ENCODE data around the gene FADS6.

The FADS6 gene

DNA sequence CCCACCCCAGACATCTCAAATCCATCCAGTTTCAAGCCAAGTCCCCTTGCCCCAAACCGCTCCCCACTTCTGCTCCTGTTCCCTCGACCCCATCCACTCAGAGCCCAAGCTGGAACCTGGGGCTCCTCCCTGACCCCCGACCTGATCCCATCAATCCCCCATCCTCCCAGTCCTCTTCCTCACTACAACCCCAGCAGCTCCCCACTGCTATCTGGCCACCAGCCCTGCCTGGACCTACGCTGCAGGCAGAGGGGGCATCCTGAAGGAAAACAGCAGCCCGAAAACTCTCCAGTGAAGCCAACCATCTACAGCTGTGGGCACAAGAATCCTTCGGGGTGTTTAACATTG, 24.6 kb downstream of the FADS6 start:
- no peak for DNase-seq (ENCODE audit: low spot score)

DNA sequence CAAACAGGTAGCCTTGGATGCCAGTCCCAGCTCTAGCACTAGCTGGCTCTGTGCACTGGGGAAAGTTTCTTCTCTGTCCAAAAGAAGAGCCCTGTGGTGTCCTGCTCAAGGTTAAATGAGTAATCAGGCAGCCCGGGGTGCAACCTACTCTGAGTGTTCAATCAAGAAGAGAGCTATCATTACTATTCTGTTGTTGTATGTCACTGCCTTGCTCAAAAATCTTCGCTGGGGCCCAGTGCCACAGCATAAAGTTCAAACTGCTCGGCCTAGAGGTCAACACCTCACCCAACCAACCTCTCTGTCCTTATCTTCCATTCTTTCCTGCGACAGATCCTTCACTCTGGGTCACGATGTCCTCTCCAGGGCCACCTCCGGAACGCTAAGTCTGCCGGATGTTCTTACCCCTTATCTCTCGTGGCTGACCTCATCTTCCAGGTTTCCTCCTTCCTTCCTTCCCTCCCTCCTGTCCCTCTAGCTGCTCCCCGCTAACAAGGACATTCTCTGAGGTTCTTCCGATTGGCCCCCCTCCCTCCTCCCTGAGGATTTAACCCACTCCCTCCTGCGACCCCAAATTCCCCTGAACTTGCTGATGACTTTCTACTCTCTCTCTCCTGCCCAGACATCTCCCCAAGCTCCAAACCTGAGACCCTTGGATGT, 25.1 kb downstream of the FADS6 start:
- no peak for DNase-seq (ENCODE audit: low spot score)

DNA sequence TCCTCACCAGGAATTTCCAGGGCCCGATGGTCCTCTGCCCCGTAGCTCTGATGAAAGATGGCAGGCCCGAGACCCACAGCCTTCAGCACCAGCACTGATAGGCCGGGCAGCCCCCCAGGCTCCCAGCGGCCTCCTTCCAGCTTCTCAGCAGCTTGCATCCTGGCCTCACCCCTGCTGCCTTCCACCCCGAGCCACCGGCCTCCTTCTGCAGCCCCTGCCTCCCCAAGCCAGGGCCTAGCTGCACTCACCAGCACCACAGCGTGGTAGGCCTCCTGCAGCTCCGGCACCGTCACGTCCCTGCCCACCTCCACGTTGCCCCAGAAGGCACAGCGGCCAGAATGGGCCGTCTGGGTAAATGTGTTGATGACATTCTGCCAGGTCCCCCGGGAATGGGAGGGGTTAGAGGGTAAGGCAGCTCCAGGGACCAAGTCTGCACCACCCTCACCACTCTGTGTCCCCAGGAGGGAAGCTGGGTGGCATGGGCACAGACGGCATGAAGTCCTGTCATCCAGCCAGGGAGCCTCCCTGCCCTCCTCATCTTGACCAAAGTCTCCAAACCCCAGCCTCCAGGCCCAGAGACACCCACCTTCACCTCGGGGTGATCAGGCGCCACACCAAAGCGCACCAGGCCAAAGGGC, 27.1 kb downstream of the FADS6 start:
- no peak for DNase-seq (ENCODE audit: low spot score)

DNA sequence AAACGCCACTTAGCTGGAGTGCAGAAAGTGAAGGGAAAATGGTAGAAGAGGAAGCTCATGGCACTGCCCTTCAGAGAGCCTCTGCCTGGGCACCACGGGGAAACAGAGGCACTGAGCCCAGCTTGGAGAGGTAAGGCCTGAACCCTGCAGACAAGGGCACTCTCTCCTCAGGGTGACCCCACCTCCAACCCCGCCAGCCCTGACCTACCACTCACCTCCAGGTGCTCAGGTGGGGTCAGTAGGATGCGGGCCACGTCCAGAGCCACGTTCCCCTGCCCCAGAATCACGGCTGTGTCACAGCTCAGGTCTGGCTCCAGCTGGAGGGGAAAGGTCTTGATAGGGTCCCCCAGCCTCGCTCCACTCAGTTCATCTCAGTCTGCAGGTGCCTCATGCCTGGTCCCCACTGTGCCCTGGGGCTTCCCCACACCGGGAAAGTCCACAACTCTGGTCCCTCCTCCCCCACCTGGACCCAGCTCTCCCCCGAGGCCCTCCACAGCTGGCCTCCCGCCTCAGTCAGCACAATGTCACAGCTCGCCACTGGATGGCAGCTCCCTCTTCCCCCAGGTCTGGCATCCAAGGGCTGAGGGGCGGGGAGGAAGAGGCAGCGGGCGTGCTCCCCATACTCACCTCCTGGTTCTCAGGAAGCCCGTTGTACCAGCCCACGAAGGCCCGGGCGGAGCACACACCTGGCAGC, 27.8 kb downstream of the FADS6 start:
- no peak for DNase-seq (ENCODE audit: low spot score)

DNA sequence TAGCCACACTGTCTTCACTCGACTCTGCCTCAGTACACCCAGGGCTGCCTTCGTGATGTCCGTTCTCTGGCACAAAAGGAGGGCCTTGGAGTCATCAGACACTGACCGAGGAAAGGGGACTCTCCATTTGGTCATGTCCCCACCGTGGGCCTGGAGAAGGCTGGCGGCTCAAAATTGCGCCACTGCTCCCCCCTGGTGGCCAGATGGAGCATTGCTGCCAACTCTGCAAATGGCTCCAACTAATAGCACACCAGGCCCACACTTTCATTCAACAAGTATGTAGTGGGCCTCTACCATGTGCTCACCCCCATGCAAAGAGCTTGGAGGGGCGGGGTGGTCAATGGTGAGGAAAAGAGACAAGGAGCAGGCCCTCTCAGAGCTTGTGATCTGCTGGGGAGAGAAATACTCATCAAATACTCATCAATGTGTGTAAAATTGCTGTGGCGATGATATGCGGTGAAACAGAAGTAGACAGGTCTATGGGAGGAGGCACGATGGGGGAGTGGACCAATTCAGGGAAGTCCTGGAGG, 28.5 kb downstream of the FADS6 start:
- DNase-seq (ENCODE audit: low spot score): peak; percentile 78

DNA sequence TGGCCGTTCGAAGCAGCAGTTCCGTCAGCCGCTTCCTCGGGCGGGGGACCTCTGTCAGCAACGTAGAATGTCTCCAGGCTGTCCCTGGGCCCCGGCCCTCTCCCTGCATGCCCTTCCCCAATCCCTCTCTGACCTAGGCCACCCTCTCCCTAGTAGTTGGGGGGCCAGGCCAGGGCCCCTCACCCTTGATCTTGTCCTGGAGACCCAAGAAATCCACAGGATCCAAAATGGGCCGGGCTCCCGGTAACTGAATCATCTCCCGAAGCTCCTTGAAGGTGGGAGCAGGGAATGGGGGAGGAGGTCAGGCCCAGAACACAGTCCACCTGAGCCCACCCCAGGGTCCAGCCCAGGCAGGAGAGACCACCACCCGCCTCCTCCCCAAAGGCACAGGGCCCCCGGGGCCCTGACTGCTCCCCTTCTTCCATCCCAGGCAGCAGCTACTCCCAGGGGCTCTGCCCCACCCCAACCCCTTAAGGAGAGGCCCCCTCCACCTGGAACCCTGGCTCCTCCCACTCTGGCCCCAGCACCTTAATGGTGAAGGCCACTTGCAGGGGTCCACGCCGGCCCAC, 29.1 kb downstream of the FADS6 start:
- DNase-seq (ENCODE audit: low spot score): no peak

DNA sequence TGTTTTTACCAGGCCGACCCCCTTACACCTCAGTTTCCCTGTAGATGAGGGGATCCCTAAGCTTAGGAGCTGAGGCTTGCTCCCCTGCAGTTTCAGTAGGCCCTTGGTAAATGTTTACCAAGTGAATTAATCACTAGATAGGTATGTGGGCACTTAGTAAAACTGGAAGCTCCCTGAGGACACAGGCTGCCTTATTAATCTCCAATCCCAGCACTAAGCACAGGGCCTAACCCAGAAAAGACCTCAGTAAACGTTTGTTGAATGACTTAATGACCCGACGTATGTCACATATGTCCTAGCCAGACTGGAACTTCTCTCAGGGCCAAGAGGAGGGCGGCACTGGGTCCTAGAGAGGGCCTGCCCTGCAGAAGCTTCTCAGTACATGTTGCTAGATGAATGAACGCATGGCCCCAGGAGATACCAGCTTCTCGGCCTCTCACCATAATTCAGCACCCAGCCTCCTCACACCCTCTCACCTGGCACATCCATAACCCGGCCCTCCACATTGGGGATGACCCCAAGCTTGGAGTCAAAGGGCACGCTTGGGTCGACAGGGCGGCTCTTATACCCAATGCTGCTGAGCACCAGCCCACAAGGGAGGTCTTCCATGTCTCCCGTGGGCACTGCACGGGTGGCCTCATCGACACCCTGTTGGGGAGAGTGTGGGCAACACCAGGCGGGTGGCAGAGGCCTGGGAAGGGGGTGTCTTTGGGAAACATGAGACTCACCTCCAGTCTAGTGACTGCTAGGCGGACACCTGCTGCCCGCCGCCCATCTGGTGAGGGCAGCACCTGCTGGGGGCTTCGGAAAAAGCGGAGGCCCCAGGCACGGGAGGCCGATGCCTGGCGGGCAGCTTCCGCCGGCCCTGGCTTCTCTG, 29.8 kb downstream of the FADS6 start:
- DNase-seq (ENCODE audit: low spot score): no peak

DNA sequence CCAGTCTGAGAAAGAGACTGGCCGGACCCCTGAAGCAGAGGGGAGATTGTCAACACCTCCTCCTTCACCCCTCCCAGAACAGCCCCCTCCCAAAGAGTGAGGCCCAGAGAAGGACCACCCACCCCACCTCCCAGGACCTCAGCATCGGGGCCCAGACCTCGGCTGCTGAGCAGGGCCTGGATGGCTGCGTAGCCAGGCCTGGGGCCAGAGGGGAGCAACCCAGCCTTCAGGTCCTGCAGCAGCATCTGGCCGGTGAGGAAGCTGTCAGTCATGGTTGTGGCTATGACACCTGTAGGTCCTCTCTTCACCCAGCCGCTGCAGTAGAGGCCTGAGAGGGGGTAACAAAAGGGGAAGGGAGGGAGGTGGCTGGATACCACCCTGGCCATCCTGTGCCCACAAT, 30.5 kb downstream of the FADS6 start:
- no peak for DNase-seq (ENCODE audit: low spot score)

DNA sequence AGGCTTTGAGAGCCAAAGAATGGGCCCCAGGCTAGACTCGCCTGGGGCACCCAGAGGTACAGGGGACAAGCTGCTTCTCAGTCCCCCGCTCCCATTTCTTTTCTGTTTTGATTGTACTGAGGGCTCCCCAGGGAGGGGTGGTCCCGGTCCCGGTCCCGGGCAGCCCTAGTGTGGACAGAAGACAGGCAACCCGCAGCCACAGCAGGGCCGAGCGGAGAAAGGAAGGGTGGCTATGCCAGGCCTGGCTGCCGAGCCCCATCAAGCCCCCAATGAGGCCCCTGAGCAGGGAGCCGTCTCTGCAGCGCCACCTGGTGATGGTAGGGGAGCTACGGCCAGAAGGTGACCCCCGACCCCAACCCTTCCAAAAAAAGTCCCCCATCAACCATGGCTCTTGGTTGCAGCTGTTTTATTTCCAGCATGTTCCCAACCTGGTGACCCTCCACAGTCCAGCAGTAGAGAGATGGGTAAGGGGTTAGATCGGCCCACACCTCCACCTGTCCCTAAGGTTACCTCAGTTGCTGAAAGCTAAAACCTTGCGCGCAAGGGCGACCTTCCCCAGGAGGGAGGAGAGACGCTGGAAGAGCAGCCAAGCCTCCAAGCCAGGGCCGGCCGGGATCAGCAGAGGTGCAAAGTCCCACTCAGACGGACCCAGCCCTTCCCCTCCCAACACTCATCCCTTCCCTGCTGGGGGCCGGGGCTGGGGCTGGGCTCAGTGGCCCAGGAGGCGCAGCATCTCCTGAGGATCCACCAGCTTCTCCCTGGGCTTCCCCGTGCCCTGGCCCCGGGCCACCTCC, 31.1 kb downstream of the FADS6 start:
- peak; percentile 30 for DNase-seq (ENCODE audit: low spot score)

DNA sequence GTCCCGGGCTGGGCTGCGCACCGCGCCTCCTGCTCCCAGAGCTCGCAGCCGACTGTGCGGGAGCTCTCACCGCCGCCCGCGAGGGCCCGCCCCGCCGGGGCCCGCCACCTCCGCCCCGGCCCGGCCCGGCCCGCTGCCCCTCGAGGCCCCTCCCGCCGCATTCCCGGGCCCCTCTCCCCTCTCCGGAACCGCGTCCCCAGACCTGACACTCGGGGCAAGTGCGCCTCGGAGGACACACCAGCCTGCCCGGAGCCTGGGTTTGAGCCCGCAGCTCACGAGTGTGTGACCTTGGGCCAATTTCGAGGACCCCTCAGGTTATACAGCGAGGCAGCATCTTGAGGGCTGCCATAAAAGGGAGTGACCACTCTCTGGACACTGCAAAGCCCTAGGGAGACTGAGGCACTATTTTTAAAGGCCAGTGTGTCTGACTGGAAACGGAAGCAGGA, 31.7 kb downstream of the FADS6 start:
- no peak for DNase-seq (ENCODE audit: low spot score)

DNA sequence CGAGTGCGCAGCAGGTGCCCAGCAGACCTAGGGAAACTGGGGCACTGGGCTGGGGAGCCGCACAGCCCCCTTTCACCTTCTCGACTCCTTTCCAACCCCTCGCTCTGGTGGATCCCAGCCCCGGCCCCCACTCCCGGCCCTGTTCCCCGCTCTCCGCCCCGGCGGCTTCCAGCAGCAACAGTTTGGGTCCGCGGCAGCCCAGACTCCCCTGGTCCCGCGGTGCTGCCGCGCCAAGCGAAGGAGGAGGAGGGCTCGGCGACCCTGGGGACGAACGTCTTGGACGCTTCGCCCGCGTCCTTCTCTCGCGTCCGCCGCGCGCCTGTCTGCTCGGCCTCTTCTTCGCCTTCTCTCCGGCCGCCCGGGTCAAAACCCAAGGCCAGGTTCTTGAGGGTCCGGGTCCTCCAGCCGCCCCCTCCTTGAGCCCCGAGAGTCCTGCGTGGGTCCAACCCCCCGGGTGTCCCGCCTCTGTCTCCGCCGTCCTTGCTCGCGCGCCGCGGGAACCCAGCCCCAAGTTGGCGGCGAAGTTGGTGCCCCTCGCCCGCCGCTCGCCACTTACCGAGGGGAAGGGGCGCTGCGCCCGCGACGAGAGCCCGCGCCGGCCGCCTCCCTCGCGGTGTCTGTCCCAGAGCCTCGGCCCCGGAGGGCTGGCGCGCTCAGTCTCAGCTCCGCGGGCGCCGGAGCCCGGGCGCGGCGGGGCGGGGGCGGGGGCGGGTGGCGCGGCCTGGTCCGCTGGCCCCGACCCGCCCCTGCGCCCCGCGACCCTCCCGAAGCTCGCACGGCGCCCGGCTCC, 32.4 kb downstream of the FADS6 start:
- no peak for DNase-seq (ENCODE audit: low spot score)

DNA sequence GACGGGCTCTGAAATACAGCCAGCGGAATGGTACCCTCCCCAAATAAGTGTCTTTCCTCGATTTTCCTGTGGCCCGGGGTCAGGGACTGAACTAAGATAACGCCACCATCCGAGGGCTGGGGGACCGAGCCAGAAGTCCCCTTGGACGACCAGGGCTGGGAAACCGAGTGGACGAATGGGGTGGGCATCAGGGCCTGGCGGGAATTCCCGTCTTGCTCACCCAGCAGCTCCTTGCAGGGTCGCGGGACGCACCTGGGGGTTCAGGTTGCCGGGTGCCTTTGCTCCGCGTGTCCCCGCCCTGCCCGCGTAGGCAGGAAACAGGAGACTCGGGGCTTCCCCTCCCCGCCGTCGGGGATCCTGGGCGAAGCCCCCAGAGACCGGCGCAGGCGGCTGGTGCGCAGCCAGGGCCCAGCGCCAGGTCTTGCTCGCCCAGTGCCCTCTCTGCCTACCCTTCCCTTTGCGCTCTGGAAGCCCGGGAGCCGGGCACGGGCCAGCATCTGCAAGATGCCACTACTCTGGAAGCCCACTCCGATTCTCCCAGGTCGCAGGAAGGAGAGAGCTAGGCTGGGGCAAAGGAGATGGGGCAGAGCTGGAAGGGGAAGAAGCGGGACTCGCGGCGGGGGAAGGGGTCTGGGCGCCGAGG, 33.1 kb downstream of the FADS6 start:
- DNase-seq (ENCODE audit: low spot score): no peak

DNA sequence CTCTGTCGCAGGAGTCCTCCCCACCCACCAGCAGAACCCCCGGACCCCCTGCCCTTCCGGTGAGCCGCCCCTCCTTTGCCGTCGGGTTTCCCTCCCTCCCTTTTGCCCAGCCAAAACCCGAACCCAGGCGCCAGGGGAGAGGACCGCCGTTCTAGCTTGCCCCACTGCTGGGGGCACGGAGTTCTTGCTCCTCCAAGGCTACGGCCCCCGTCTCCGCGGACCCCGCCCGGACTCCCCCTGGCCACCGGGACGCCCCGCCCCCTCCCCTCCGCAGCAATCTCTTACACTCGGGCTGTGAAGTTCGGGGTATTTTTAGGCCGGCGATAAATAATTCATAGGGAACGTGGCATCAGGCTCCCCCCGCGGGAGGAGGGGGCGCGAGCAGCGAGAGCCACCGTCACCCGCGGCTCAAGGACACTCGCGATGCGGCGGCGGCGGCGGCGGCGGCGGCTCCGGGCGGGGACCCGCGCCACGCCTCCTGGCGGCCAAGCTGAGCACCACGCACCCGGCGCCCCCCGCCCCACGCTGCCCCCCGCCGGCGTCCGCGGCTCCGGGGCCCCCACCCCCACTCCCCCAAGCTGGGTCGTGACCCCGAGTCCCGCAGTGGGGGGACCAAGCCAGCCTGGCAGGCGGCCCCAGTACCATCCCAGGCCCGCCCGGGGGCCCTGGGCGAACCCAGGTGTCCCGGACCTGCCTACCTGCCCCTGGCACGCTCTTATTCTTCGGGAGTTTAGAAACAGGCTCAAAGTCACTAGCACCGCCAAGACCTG, 33.8 kb downstream of the FADS6 start, which contains the start of gene GRIN2C:
Gene GRIN2C, minus strand, starts transcription at position 427 of the 770 bp plus-strand sequence. CDS start 4,793 bp downstream, outside the sequence.
- no peak for DNase-seq (ENCODE audit: low spot score)

DNA sequence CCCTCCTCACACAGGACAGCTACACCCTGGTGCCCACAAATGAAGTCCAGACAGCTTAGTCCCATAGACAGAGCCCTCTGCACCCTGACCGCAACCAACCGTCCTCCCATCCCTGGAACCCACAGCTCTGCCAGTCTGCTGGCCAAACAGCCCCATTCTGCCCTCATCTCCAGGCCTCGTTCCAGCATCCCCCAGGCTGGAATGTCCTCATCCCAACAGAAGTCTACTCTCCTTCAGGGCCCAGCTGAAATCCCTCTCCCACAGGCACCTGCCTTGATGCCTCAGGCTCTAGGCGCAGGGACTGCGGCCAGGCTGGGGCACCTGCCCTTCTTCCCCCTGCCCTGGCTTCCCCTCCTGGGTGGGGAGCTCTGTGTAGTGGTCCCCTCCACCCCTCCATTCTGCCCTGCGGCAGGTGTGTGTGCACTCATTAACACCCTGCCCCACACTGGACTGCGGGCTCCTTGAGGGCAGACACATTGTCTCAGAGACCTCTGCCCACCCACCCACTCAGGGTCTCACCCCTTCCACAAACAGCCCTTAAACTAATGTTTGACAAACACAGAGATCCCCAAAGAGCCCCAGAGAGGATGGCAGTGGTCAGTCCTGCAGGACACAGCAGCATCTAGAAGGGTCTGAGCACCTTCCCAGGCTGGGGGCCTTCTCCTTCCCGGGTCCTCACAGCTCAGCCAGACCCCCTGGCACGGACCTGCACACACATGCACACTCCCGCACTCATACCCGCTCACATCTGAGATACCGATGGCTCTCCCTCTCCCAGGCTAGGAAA, 34.6 kb downstream of the FADS6 start:
- no peak for DNase-seq (ENCODE audit: low spot score)

DNA sequence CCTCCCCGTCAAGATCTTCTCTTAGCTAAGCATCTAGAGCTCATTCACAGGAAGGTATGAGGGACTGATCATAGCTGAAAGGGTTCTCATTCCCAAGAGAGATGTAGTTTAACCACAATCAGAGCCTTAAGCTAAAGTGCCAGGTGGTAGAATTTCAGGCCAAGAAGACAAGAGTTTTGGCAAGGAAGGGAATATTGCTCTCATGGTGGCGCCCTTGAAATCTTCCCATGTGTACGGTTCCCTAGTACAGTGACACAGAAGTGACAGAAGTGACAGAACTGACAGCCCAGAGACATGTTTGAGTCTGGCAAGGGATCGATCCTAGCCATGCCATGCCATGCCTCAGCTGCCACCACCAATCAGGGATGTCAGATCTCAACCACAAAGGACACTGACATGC, 36.2 kb downstream of the FADS6 start:
- no peak for DNase-seq (ENCODE audit: low spot score)

DNA sequence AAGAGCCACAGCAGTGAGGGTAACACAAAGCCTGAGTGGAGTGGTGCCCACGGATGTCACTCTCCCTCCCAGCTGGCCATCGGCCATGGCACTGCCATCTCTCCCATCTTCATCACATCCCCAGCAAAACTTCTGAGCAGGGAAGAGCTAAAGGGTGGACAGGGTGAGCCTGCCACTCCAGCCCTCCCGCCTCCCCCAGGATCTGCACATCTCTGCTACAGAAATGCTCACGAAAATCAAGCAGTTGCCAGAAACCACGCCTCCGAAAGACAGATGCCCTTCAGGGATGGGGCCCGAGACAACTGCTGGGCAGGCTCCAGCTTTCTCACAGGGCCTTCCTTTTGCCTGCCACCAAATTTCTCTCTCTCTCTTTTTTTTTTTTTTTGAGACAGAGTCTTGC, 37.3 kb downstream of the FADS6 start:
- DNase-seq (ENCODE audit: low spot score): no peak

DNA sequence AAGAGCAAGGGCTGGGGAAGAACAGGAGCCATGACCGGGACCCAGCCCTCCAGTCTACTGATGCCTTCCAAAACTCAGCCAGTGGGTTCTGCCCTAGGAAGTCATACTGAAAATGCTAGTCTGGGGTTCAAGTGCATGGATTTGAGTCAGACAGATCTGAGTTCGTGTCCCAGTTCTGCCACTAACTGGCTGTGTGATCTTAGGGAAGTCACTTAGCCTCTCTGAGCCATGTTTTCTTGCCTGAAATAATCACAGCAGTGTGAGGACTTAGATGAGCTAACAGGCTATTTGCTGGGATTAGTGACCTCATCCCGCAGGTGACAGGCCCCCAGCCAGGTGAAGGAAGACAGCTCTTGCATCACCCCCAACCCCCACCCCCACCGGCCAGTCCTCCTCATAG, 38.1 kb downstream of the FADS6 start:
- DNase-seq (ENCODE audit: low spot score): no peak

DNA sequence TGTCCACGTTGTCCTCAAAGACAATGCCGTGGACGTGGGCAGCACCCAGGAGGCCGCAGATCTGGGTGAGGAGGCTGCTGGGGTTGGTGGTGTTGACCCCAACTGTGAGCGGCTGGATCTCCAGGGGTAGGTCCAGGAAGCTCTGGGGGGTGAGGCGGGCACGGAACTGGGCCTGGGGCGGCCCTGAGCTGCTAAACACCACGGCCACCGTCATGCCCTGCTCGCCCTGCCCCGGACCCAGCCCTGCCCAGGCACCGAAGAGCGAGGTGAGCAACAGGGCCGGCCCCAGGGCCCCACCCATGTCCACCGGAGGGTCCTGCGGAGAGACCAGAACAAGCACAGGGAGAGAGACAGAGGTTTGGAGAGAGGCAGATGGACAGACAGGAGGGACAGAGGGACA, 38.6 kb downstream of the FADS6 start:
- no peak for DNase-seq (ENCODE audit: low spot score)
